GM12872 (cell line): ENCODE data around the gene IFITM1.

Source experiments
- CTCF ChIP-seq: IDR thresholded peaks from 3 replicates; pipeline ENCODE4 v1.5.1; 2011; ENCODE audit warnings: low read depth, mild to moderate bottlenecking, low read length, moderate library complexity; ENCODE audit not compliant: insufficient read depth

Gene IFITM1

GRCh38 chr11:271319-271715 is 42.5 kb upstream of the IFITM1 start:
- TF ChIP-seq CTCF: no peak

GRCh38 chr11:272195-272930 is 41.5 kb upstream of the IFITM1 start:
- TF ChIP-seq CTCF: no peak

- TF ChIP-seq CTCF: no peak
These were observed 41.0 kb upstream of the IFITM1 start for GRCh38 chr11:272931-273198.

- TF ChIP-seq CTCF: no peak
These were observed 37.6 kb upstream of the IFITM1 start for GRCh38 chr11:276219-276618.

GRCh38 chr11:278001-278951 is 35.6 kb upstream of the IFITM1 start, which contains the start of gene NLRP6:
Gene NLRP6 (plus strand): TSS chr11:278407. CDS start chr11:278570, 163 bp downstream.
- TF ChIP-seq CTCF: no peak

GRCh38 chr11:279040-279965 is 34.5 kb upstream of the IFITM1 start:
- no peak for TF ChIP-seq CTCF
